NCI-H2227 (cell line): Measurements from ENCODE around the gene TBX20.
"Not testable (repeated sequence)": the region's sequence is repeated elsewhere in the genome, so short reads cannot be mapped to it uniquely, and the experiment has no call there.

ENCODE experiments used
- DNase-seq: peaks from one replicate; lab custom pipeline; 2025; ENCODE audit not compliant: unreplicated experiment; lab: John Stamatoyannopoulos, UW

The TBX20 gene

DNA sequence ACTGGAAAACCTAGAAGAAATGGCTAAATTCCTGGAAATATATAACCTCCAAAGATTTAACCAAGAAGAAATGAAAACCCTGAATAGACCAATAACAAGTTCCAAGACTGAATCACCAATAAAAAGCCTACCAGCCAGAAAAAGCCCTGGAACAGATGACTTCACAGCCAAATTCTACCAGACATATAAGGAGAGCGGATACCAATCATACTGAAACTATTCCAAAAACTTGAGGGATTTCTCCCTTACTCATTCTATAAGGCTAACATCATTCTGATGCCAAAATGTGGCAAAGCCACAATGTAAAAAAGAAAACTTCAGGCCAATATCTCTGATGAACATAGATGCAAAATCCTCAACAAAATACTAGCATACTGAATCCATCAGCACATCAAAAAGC is 86.7 kb downstream of the TBX20 start:
- not testable (repeated sequence) for DNase-seq

DNA sequence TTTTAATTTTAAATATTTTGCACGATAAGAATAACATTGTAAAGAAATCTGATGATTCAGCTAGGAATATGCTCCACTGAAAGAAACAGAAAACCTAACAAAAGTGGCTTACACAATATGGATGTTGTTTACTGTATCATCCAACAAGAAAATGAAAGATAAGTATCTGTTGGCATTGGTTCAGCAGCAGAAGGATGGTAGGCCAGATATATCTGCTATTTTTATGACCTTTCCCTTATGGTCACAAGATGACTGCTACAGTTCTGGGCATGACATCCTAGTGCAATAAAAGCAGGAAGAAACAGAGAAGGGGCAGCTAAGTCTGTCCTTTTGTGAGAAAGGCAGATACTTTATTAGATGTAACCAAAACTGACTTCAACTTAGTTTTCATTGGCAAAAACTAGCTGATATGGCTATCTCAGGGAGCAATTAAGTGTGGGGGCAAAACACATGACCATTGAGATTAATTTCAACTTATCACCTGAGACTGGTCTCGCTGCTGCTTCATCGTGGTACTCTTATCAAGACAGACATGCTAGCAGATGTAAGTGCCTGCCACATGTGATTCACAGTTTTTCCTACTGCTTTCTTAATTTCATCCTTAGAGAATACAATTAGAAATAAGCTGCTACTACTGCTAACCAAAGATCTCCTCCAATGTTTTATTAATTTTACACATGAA is 92.7 kb downstream of the TBX20 start:
- not testable (repeated sequence) for DNase-seq
